Embryonic facial prominence (tissue), 1 donor: Measurements from ENCODE around the gene KDF1.
"Not testable (repeated sequence)": the region's sequence is repeated elsewhere in the genome, so short reads cannot be mapped to it uniquely, and the experiment has no call there.

Experiments
- DNase-seq: peaks from one replicate; pipeline ENCODE4 v3.0.0-alpha.2; 2016; ENCODE audit errors: extremely low spot score

Gene KDF1

GRCh38 chr1:26994020-26994786 lies 33.9 kb upstream of the KDF1 start:
- no peak for DNase-seq

- DNase-seq: no peak
Observed at GRCh38 chr1:26993237-26994019, 33.2 kb upstream of the KDF1 start, which contains the start of gene TRNP1. Gene TRNP1, plus strand, starts transcription at chr1:26993692. Its CDS starts 95 bp downstream, at chr1:26993787.

- no peak for DNase-seq
Observed at GRCh38 chr1:26991310-26992116, 31.2 kb upstream of the KDF1 start.

GRCh38 chr1:26989403-26990109 lies 29.3 kb upstream of the KDF1 start:
- DNase-seq: not testable (repeated sequence)

GRCh38 chr1:26986658-26987057 lies 26.4 kb upstream of the KDF1 start:
- DNase-seq: no peak

GRCh38 chr1:26984291-26984690 lies 24.0 kb upstream of the KDF1 start:
- no peak for DNase-seq

- no peak for DNase-seq
Observed at GRCh38 chr1:26983863-26984262, 23.6 kb upstream of the KDF1 start.

GRCh38 chr1:26981146-26981846 lies 21.0 kb upstream of the KDF1 start:
- no peak for DNase-seq

- DNase-seq: no peak
Observed at GRCh38 chr1:26978901-26979300, 18.6 kb upstream of the KDF1 start.

GRCh38 chr1:26976621-26977510 lies 16.6 kb upstream of the KDF1 start:
- no peak for DNase-seq

- DNase-seq: no peak
Observed at GRCh38 chr1:26972821-26973220, 12.6 kb upstream of the KDF1 start.

GRCh38 chr1:26972390-26972789 lies 12.1 kb upstream of the KDF1 start:
- DNase-seq: no peak

- DNase-seq: no peak
Observed at GRCh38 chr1:26971590-26971989, 11.3 kb upstream of the KDF1 start.

GRCh38 chr1:26970810-26971209 lies 10.5 kb upstream of the KDF1 start:
- DNase-seq: no peak

GRCh38 chr1:26965628-26966027 lies 5.4 kb upstream of the KDF1 start:
- no peak for DNase-seq

GRCh38 chr1:26965213-26965612 lies 4.9 kb upstream of the KDF1 start:
- DNase-seq: no peak

GRCh38 chr1:26961826-26962225 lies 1.6 kb upstream of the KDF1 start:
- DNase-seq: no peak

GRCh38 chr1:26960625-26960966 lies 328 bp upstream of the KDF1 start:
- no peak for DNase-seq

GRCh38 chr1:26959270-26959669 lies 998 bp downstream of the KDF1 start:
- DNase-seq: no peak

- DNase-seq: no peak
Observed at GRCh38 chr1:26957306-26957705, 3.0 kb downstream of the KDF1 start.
